ENCODE results near the gene RIC8B. TPM values are rescaled to one million over a fixed set of nuclear protein-coding genes. Genes with fewer than 3 reads are reported as not detected.

Gene RIC8B
- total and polyA plus RNA-seq, 2 of the 13 experiments (the other 11 are each of a cell fraction or from before 2014, with no cell fraction given): 5.1 to 7.5 TPM

- TF ChIP-seq HNF1B (CRISPR knock-in tag; IDR thresholded peaks at IDR 0.05) (peak; percentile 69), ZNF816 (CRISPR knock-in tag; IDR thresholded peaks at IDR 0.05; ENCODE audit: borderline replicate concordance) (no peak), HOXA9 (CRISPR knock-in tag; IDR thresholded peaks at IDR 0.05; ENCODE audit: borderline replicate concordance) (peak; percentile 76; the same call in 1 of the 2 replicates), MTA3 (CRISPR knock-in tag; IDR thresholded peaks at IDR 0.05) (no peak), ZNF12 (CRISPR knock-in tag; IDR thresholded peaks at IDR 0.05) (no peak), PCBP1 (IDR thresholded peaks at IDR 0.05; ENCODE audit: borderline replicate concordance, low read depth, low read length) (0 out of 2 replicates have a peak, but pooled peaks have one; percentile 74), IRF9 (CRISPR knock-in tag; IDR thresholded peaks at IDR 0.05; ENCODE audit: borderline replicate concordance) (0 out of 2 replicates have a peak, but pooled peaks have one; percentile 47), ZNF124 (CRISPR knock-in tag; IDR thresholded peaks at IDR 0.05) (peak; percentile 62; the same call in 1 of the 2 replicates), ZFP82 (CRISPR knock-in tag; IDR thresholded peaks at IDR 0.05; ENCODE audit: borderline replicate concordance) (no peak), ZNF263 (CRISPR knock-in tag; IDR thresholded peaks at IDR 0.05) (no peak), MTF2 (CRISPR knock-in tag; IDR thresholded peaks at IDR 0.05; ENCODE audit: borderline replicate concordance) (no peak), ZNF574 (CRISPR knock-in tag; IDR thresholded peaks at IDR 0.05) (peak; percentile 90), FOSL2 (CRISPR knock-in tag; IDR thresholded peaks at IDR 0.05) (peak; percentile 80), ZNF83 (CRISPR knock-in tag; IDR thresholded peaks at IDR 0.05; ENCODE audit: borderline replicate concordance) (0 out of 2 replicates have a peak, but pooled peaks have one; percentile 43), MATR3 (CRISPR knock-in tag; IDR thresholded peaks at IDR 0.05) (no peak), MYNN (CRISPR knock-in tag; IDR thresholded peaks at IDR 0.05; ENCODE audit: low read depth) (no peak), MED13 (CRISPR knock-in tag; IDR thresholded peaks at IDR 0.05) (no peak), FIP1L1 (IDR thresholded peaks at IDR 0.05; ENCODE audit: borderline replicate concordance, insufficient read depth, low read depth, low read length) (no peak), ZNF382 (CRISPR knock-in tag; IDR thresholded peaks at IDR 0.05; ENCODE audit: borderline replicate concordance) (no peak), ZFX (CRISPR knock-in tag; IDR thresholded peaks at IDR 0.05; ENCODE audit: low read depth) (peak; percentile 100), CEBPG (CRISPR knock-in tag; IDR thresholded peaks at IDR 0.05) (no peak)
- TF ChIP-seq, protein P1, sequence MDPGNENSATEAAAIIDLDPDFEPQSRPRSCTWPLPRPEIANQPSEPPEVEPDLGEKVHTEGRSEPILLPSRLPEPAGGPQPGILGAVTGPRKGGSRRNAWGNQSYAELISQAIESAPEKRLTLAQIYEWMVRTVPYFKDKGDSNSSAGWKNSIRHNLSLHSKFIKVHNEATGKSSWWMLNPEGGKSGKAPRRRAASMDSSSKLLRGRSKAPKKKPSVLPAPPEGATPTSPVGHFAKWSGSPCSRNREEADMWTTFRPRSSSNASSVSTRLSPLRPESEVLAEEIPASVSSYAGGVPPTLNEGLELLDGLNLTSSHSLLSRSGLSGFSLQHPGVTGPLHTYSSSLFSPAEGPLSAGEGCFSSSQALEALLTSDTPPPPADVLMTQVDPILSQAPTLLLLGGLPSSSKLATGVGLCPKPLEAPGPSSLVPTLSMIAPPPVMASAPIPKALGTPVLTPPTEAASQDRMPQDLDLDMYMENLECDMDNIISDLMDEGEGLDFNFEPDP (CRISPR knock-in tag; conservative IDR thresholded peaks at IDR 0.05): no peak
Observed at GRCh38 chr12:106774005-106774807, at the start of gene RIC8B (continued).

All from HepG2 (cell line).